ENCODE data around the gene CCDC93. TPM values are rescaled to one million over a fixed set of nuclear protein-coding genes. Genes with fewer than 3 reads are reported as not detected.
A peak's percentile ranks its signal among the peaks of the same experiment; 100 is the strongest.

CCDC93 gene
- total RNA-seq, 2 experiments from 2014 or later: 62.2 to 64.5 TPM

DNA sequence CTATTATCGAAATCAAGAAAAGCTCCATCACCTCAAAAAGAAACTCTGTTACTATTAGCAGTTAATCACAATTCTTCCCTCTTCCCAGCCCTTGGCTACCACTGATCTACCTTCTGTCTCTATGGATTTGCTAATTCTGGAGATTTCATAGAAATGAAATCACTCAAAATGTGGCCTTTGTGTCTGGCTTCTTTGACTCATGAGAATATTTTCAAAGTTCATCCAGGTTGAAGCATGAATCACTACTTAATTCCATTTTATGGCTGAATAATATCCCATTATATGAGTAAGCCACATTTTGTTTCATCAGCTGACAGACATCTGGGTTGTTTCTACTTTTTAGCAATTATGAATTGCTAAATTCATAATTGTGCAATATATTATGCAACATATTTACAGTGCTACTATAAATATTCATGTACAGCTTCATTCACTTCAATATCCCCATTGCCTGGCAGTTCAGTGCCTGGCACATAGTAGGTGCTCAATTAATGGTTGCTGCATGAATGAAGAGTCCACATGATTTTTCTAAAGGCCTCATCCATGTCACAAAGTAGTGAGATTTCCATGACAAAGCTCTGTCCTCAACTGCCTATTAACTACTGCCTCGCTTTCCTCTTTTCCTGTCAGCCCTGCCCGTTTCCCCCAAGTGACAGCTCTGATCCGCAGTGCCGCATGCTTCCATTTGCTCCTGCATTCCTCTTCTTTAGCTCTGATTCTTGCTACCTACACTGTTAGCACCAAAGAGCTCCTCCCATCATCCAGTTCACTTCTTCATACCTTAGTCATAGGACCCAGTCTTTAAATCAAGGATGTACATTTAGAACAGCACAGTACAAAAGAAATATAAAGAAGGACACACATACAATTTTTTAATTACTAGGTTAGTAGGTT, 32.8 kb downstream of the CCDC93 start:
- CTCF ChIA-PET: interaction anchor here (1.0 kb wide), 1 partner anchor 22 kb away, joined by 3 read pairs; no protein-coding TSS in a partner anchor
- no peaks in the 10 kb centered on the region for H3K9me3 ChIP-seq (ENCODE audit: control insufficient read depth in 1 of 2, insufficient read depth in 1 of 2, low read length in 2 of 2)
- no peak overlapping the region for H3K4me3 Mint-ChIP-seq
- no peaks in the 10 kb centered on the region for H3K4me1 ChIP-seq (ENCODE audit: insufficient read depth, low read length)
- peaks cover 76% of the 10 kb centered on the region for H3K36me3 ChIP-seq (ENCODE audit: insufficient read depth, low read length)
- DNase-seq (peak in 2 of 14 experiments; percentile 41 to 57), ATAC-seq (ENCODE audit: poor library complexity) (no peak)
- TF ChIP-seq, protein P1, sequence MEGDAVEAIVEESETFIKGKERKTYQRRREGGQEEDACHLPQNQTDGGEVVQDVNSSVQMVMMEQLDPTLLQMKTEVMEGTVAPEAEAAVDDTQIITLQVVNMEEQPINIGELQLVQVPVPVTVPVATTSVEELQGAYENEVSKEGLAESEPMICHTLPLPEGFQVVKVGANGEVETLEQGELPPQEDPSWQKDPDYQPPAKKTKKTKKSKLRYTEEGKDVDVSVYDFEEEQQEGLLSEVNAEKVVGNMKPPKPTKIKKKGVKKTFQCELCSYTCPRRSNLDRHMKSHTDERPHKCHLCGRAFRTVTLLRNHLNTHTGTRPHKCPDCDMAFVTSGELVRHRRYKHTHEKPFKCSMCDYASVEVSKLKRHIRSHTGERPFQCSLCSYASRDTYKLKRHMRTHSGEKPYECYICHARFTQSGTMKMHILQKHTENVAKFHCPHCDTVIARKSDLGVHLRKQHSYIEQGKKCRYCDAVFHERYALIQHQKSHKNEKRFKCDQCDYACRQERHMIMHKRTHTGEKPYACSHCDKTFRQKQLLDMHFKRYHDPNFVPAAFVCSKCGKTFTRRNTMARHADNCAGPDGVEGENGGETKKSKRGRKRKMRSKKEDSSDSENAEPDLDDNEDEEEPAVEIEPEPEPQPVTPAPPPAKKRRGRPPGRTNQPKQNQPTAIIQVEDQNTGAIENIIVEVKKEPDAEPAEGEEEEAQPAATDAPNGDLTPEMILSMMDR (IDR thresholded peaks at IDR 0.05): no peak
- H3K27ac ChIP-seq (ENCODE audit: low read depth in 1 of 2, low read length in 2 of 2): no peak overlapping the region
- intact Hi-C loops (cut with DNase I, micrococcal nuclease): no loop called here
- H3K36me3 Mint-ChIP-seq (ENCODE audit: low read depth): peaks cover 95% of the 10 kb centered on the region
- H3K27me3 ChIP-seq (ENCODE audit: control insufficient read depth in 1 of 2, insufficient read depth in 2 of 2, low read length in 2 of 2): no peaks in the 10 kb centered on the region
- H3K27me3 Mint-ChIP-seq: no peaks in the 10 kb centered on the region
- POLR2A ChIA-PET: no interaction called here
- H3K9me3 Mint-ChIP-seq: no peaks in the 10 kb centered on the region
- H3K4me1 Mint-ChIP-seq (ENCODE audit: low read depth): no peaks in the 10 kb centered on the region
- no peak overlapping the region for H3K4me3 ChIP-seq (ENCODE audit: low read length)
- H3K27ac Mint-ChIP-seq: no peak overlapping the region

DNA sequence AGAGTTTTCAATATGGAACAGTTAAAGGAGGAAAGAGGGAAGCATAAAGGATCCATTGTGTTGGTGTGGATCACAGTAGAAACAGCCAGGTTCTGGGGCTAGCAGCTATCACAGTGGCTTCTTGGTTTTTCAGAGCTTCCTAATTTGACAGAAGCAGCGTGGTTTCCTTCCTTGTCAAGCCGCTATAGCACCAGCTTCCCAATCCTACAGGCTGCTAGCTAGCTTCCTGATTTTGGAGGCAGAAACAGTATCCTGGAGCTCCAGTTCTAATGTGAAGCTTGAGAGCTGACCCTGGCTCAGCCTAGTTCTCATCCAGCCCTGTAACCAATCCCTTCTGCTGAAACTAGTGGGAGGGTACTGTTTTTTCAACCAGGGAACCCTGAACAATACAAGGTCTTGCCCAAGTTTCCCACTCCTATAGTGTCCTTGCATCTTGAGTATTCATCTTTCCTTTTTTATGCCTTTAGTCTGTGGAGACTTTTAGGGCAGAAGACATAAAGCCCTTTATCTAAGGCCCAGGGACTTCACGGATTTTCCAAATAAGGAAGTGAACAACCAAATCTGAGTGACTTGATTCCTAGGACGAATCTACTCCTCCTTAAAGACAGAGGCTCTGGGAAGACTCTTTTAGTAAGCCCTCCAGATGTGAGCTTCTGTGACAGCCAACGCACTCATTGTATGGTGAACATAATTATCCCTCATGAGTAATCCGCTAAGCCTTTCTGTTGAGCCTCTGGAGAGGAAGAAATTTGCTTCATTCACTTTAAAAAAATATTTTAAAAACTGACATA, 33.8 kb downstream of the CCDC93 start:
- ChIA-PET CTCF (interaction anchor here (1.0 kb wide), 2 partner anchors 10 to 23 kb away, joined by 3 read pairs; no protein-coding TSS in a partner anchor), POLR2A (no interaction called here)

DNA sequence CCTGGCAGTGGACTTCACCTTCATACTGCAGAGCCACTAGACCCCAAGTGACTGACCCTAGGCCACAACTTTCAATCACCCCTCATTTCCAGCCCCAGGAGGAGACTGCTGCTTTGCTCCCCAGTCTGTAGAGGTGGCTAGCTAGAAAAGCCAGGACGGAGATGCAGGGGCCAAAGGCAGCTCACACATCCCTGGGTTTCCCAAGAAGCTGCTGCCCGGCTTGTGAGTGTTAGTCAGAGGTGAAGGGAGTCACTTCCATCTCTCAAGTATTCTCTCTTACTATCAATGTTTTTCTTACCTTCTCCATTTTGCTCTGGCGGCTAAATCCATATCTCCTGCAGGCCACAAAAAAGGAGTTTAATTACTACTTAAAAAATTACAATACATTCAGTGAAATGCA, 36.2 kb downstream of the CCDC93 start:
- H3K36me3 ChIP-seq (ENCODE audit: insufficient read depth, low read length): peaks cover 78% of the 10 kb centered on the region
- intact Hi-C loops (cut with DNase I, micrococcal nuclease): no loop called here
- ATAC-seq (ENCODE audit: poor library complexity): no peak

More for the DNA sequence above, 33.8 kb downstream of the CCDC93 start:
- TF ChIP-seq, protein P1 (IDR thresholded peaks at IDR 0.05): no peak
- Mint-ChIP-seq H3K27ac (no peak overlapping the region), H3K4me1 (ENCODE audit: low read depth) (no peaks in the 10 kb centered on the region), H3K27me3 (no peaks in the 10 kb centered on the region), H3K9me3 (no peaks in the 10 kb centered on the region), H3K36me3 (ENCODE audit: low read depth) (peaks cover 96% of the 10 kb centered on the region), H3K4me3 (no peak overlapping the region)
- DNase-seq (peak in 1 of 14 experiments; percentile 24), ATAC-seq (ENCODE audit: poor library complexity) (no peak)
- Histone ChIP-seq H3K27ac (ENCODE audit: low read depth in 1 of 2, low read length in 2 of 2) (no peak overlapping the region), H3K4me1 (ENCODE audit: insufficient read depth, low read length) (no peaks in the 10 kb centered on the region), H3K27me3 (ENCODE audit: control insufficient read depth in 1 of 2, insufficient read depth in 2 of 2, low read length in 2 of 2) (no peaks in the 10 kb centered on the region), H3K4me3 (ENCODE audit: low read length) (no peak overlapping the region), H3K36me3 (ENCODE audit: insufficient read depth, low read length) (peaks cover 76% of the 10 kb centered on the region), H3K9me3 (ENCODE audit: control insufficient read depth in 1 of 2, insufficient read depth in 1 of 2, low read length in 2 of 2) (no peaks in the 10 kb centered on the region)
- intact Hi-C loops (cut with DNase I, micrococcal nuclease): no loop called here

More for the DNA sequence above, 36.2 kb downstream of the CCDC93 start:
- no peaks in the 10 kb centered on the region for H3K27me3 ChIP-seq (ENCODE audit: control insufficient read depth in 1 of 2, insufficient read depth in 2 of 2, low read length in 2 of 2)
- ChIA-PET CTCF (no interaction called here), POLR2A (no interaction called here)
- H3K9me3 ChIP-seq (ENCODE audit: control insufficient read depth in 1 of 2, insufficient read depth in 1 of 2, low read length in 2 of 2): no peaks in the 10 kb centered on the region
- H3K27me3 Mint-ChIP-seq: no peaks in the 10 kb centered on the region
- TF ChIP-seq, protein P1 (IDR thresholded peaks at IDR 0.05): no peak
- H3K4me1 Mint-ChIP-seq (ENCODE audit: low read depth): no peaks in the 10 kb centered on the region
- no peak overlapping the region for H3K27ac Mint-ChIP-seq
- no peak for DNase-seq
- no peak overlapping the region for H3K27ac ChIP-seq (ENCODE audit: low read depth in 1 of 2, low read length in 2 of 2)
- peaks cover 96% of the 10 kb centered on the region for H3K36me3 Mint-ChIP-seq (ENCODE audit: low read depth)
- no peak overlapping the region for H3K4me3 Mint-ChIP-seq
- H3K4me3 ChIP-seq (ENCODE audit: low read length): no peak overlapping the region
- H3K4me1 ChIP-seq (ENCODE audit: insufficient read depth, low read length): no peaks in the 10 kb centered on the region
- no peaks in the 10 kb centered on the region for H3K9me3 Mint-ChIP-seq

Measured in CD4-positive, alpha-beta T cell (primary cell).